Airway epithelial cell (primary cell): ENCODE measurements around the gene GMPPA. TPM values are rescaled to one million over a fixed set of nuclear protein-coding genes. Genes with fewer than 3 reads are reported as not detected.

Source experiments
- total RNA-seq: library from RNA; depleted of rRNA; stranded (reverse); fragments of >200 nt; gene quantifications from 2 replicates; pipeline ENCODE4 v1.2.3, GENCODE V29; 2015

Gene GMPPA
- 24.4 and 32.1 TPM in 2 replicates for total RNA-seq

GRCh38 chr2:219498280-219499057, at the start of gene GMPPA:
TSS of gene GMPPA (plus strand) at chr2:219498891. CDS start at chr2:219499976, 1,085 bp downstream.

GRCh38 chr2:219514196-219514761, 15.6 kb downstream of the GMPPA start, which contains the start of gene ASIC4:
TSS of gene ASIC4 (plus strand) at chr2:219514482. CDS start at chr2:219514725, 243 bp downstream.

GRCh38 chr2:219543596-219544358, 45.1 kb downstream of the GMPPA start, which contains the start of the genes CHPF and TMEM198:
TSS of gene CHPF (minus strand) at chr2:219543809. CDS start at chr2:219543538, 271 bp downstream.
TSS of gene TMEM198 (plus strand) at chr2:219544028. CDS start at chr2:219544728, 700 bp downstream.

Other genes with a start within 250 kb of the GMPPA start
- gene TUBA4B, start 245.6 kb upstream of the GMPPA start, total RNA-seq = not detected in 2 replicates
- gene TUBA4A, start 245.0 kb upstream of the GMPPA start, total RNA-seq = 330 and 647 TPM in 2 replicates
- 42.6 and 50.6 TPM in 2 replicates for gene DNAJB2, start 219.5 kb upstream of the GMPPA start, total RNA-seq
- 0.49 TPM in 1 of 2 replicates, not detected in the other for gene PTPRN, start 189.5 kb upstream of the GMPPA start, total RNA-seq
- not detected in 2 replicates for gene RESP18, start 166.1 kb upstream of the GMPPA start, total RNA-seq
- gene DNPEP, start 111.0 kb upstream of the GMPPA start, total RNA-seq = 35.7 and 41.8 TPM in 2 replicates
- not detected in 2 replicates for gene DES, start 80.5 kb upstream of the GMPPA start, total RNA-seq
- gene SPEG, start 64.0 kb upstream of the GMPPA start, total RNA-seq = 7.5 and 9.0 TPM in 2 replicates
- not detected in 2 replicates for gene ASIC4, start 15.6 kb downstream of the GMPPA start, total RNA-seq
- 168 and 186 TPM in 2 replicates for gene CHPF, start 44.9 kb downstream of the GMPPA start, total RNA-seq
- 0.78 and 0.93 TPM in 2 replicates for gene TMEM198, start 45.1 kb downstream of the GMPPA start, total RNA-seq
- 35.3 and 35.9 TPM in 2 replicates for gene OBSL1, start 72.6 kb downstream of the GMPPA start, total RNA-seq
- gene INHA, start 73.4 kb downstream of the GMPPA start, total RNA-seq = not detected in 2 replicates
- gene STK11IP, start 99.0 kb downstream of the GMPPA start, total RNA-seq = 12.5 and 18.9 TPM in 2 replicates
- 5.9 and 6.5 TPM in 2 replicates for gene SLC4A3, start 128.7 kb downstream of the GMPPA start, total RNA-seq